ENCODE results near the gene AP3M1. TPM values are rescaled to one million over a fixed set of nuclear protein-coding genes. Genes with fewer than 3 reads are reported as not detected.

The AP3M1 gene
- total RNA-seq, 1 experiment from 2014 or later: 52.9 TPM

GRCh38 chr10:74186678-74187077, 36.0 kb upstream of the AP3M1 start:
- Histone ChIP-seq H3K36me3 (ENCODE audit: insufficient read depth, low read length) (no peaks in the 10 kb centered on the region), H3K27me3 (ENCODE audit: low read length) (no peaks in the 10 kb centered on the region), H3K9me2 (replicated peaks; ENCODE audit: insufficient read depth, low read length) (no peaks in the 10 kb centered on the region), H3K9me3 (ENCODE audit: low read length) (no peaks in the 10 kb centered on the region), H3K9ac (ENCODE audit: low read length) (no peak overlapping the region), H4K20me1 (ENCODE audit: insufficient read depth, low read depth, low read length) (no peaks in the 10 kb centered on the region), H3K4me1 (ENCODE audit: low read length) (peaks cover 39% of the 10 kb centered on the region), H2AFZ (ENCODE audit: low read length) (no peak overlapping the region), H3K79me2 (ENCODE audit: low read length) (peaks cover 96% of the 10 kb centered on the region), H3K4me2 (ENCODE audit: low read depth, low read length, poor library complexity, severe bottlenecking) (peak overlapping the region; percentile 3), H3K27ac (ENCODE audit: low read length) (no peak overlapping the region; the same call in 1 of the 2 replicates), H3K4me3 (ENCODE audit: low read length) (no peak overlapping the region)
- DNase-seq: no peak

GRCh38 chr10:74179111-74179710, 28.6 kb upstream of the AP3M1 start:
- Histone ChIP-seq H3K27ac (ENCODE audit: low read length) (no peak overlapping the region), H3K4me3 (ENCODE audit: low read length) (0 out of 2 replicates have a peak overlapping the region, but pooled peaks have one; percentile 56), H3K79me2 (ENCODE audit: low read length) (peaks cover 72% of the 10 kb centered on the region), H3K9ac (ENCODE audit: low read length) (no peak overlapping the region), H3K36me3 (ENCODE audit: insufficient read depth, low read length) (no peaks in the 10 kb centered on the region), H4K20me1 (ENCODE audit: insufficient read depth, low read depth, low read length) (no peaks in the 10 kb centered on the region), H3K27me3 (ENCODE audit: low read length) (no peaks in the 10 kb centered on the region), H3K9me2 (replicated peaks; ENCODE audit: insufficient read depth, low read length) (no peaks in the 10 kb centered on the region), H3K9me3 (ENCODE audit: low read length) (no peaks in the 10 kb centered on the region), H3K4me2 (ENCODE audit: low read depth, low read length, poor library complexity, severe bottlenecking) (peak overlapping the region; percentile 79), H2AFZ (ENCODE audit: low read length) (no peak overlapping the region), H3K4me1 (ENCODE audit: low read length) (peaks cover 38% of the 10 kb centered on the region)
- no peak for DNase-seq

DNA sequence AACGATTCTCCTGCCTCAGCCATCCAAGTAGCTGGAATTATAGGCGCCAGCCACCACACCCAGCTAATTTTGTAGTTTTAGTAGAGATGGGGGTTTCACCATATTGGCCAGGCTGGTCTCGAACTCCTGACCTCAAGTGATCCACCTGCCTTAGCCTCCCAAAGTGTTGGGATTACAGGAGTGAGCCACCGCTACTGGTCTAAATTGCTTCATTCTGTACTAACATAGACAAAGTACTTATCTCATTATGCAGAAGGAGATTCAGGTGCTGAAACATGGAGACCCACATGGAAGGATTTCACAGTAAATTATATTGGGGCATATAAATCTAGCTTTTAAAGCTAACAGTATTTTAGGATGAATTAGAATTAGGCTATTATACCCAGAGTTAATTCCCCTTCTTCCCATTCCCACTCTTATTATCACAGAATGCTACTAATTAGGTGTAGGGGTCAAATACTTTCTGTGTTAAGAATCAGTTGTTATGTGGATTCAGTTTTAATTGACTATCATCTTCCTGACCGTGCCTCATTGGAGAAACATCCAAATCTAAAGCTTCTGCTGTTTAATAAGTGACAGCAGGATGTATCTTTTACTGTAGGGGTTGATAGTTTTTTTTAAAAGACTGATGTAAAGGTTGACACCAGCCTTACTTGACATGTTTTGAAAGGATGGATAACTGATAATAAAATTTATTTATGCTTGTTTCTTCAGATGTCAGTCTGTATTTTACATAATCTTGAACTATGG, 27.6 kb upstream of the AP3M1 start:
- H3K36me3 ChIP-seq (ENCODE audit: insufficient read depth, low read length): no peaks in the 10 kb centered on the region
- no peak overlapping the region for H2AFZ ChIP-seq (ENCODE audit: low read length)
- peak overlapping the region; percentile 5; the same call in 1 of the 2 replicates for H3K9ac ChIP-seq (ENCODE audit: low read length)
- peaks cover 63% of the 10 kb centered on the region for H3K79me2 ChIP-seq (ENCODE audit: low read length)
- peaks cover 38% of the 10 kb centered on the region for H3K4me1 ChIP-seq (ENCODE audit: low read length)
- no peaks in the 10 kb centered on the region for H3K9me2 ChIP-seq (replicated peaks; ENCODE audit: insufficient read depth, low read length)
- no peak for DNase-seq
- H3K9me3 ChIP-seq (ENCODE audit: low read length): no peaks in the 10 kb centered on the region
- peak overlapping the region; percentile 56 for H3K4me3 ChIP-seq (ENCODE audit: low read length)
- H4K20me1 ChIP-seq (ENCODE audit: insufficient read depth, low read depth, low read length): no peaks in the 10 kb centered on the region
- peak overlapping the region; percentile 79 for H3K4me2 ChIP-seq (ENCODE audit: low read depth, low read length, poor library complexity, severe bottlenecking)
- no peak overlapping the region for H3K27ac ChIP-seq (ENCODE audit: low read length)
- no peaks in the 10 kb centered on the region for H3K27me3 ChIP-seq (ENCODE audit: low read length)

GRCh38 chr10:74177140-74177677, 26.6 kb upstream of the AP3M1 start:
- peak; percentile 72 for DNase-seq
- Histone ChIP-seq H4K20me1 (ENCODE audit: insufficient read depth, low read depth, low read length) (no peaks in the 10 kb centered on the region), H2AFZ (ENCODE audit: low read length) (peak overlapping the region; percentile 62; the same call in 1 of the 2 replicates), H3K9me3 (ENCODE audit: low read length) (no peaks in the 10 kb centered on the region), H3K9me2 (replicated peaks; ENCODE audit: insufficient read depth, low read length) (no peaks in the 10 kb centered on the region), H3K36me3 (ENCODE audit: insufficient read depth, low read length) (no peaks in the 10 kb centered on the region), H3K79me2 (ENCODE audit: low read length) (peaks cover 53% of the 10 kb centered on the region), H3K4me2 (ENCODE audit: low read depth, low read length, poor library complexity, severe bottlenecking) (peak overlapping the region; percentile 79), H3K4me1 (ENCODE audit: low read length) (peaks cover 38% of the 10 kb centered on the region), H3K4me3 (ENCODE audit: low read length) (peak overlapping the region; percentile 96), H3K9ac (ENCODE audit: low read length) (peak overlapping the region; percentile 95), H3K27ac (ENCODE audit: low read length) (peak overlapping the region; percentile 71), H3K27me3 (ENCODE audit: low read length) (no peaks in the 10 kb centered on the region)

DNA sequence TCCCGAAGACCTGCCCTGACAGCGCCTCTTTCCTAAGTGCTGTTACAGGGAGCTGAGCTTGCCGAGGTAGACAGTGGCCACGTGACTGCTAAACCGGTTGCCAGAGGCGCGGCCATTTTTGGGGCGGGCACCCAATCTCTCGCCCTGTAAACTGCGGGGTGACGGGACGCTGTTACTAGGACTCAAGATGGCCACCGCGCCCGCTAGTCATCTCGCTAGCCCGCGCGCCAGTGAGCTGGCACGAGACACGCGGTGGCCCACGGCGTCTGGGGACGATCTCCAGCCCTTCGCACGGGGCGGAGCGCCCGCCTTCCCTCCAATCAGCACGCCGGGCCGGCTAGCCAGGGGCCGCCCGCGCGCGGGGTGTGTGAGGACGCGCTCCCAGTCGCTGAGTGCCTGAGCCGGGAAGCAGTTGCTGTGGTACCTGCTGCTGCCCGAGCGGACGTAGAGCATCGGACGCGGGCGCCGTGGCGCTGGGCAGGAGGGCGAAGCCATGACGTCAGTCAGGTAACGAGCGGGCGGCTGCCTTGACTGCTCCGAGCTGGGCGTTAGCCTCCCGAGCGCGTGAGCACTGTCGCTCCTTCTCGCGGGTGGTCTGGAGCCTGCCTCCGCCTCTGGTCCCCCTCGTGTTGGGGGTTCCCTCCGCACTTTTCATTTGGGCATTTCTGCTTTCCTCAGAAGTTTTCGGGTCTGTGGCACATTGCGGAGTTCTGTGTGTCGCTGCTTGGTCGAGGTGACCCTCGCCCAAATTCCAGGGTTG, 25.9 kb upstream of the AP3M1 start:
- Histone ChIP-seq H3K36me3 (ENCODE audit: insufficient read depth, low read length) (no peaks in the 10 kb centered on the region), H3K9ac (ENCODE audit: low read length) (peak overlapping the region; percentile 95), H2AFZ (ENCODE audit: low read length) (peak overlapping the region; percentile 84), H3K27ac (ENCODE audit: low read length) (peak overlapping the region; percentile 71), H3K27me3 (ENCODE audit: low read length) (no peaks in the 10 kb centered on the region), H4K20me1 (ENCODE audit: insufficient read depth, low read depth, low read length) (no peaks in the 10 kb centered on the region), H3K4me3 (ENCODE audit: low read length) (peak overlapping the region; percentile 96), H3K79me2 (ENCODE audit: low read length) (peaks cover 47% of the 10 kb centered on the region), H3K9me2 (replicated peaks; ENCODE audit: insufficient read depth, low read length) (no peaks in the 10 kb centered on the region), H3K4me1 (ENCODE audit: low read length) (peaks cover 40% of the 10 kb centered on the region), H3K9me3 (ENCODE audit: low read length) (no peaks in the 10 kb centered on the region), H3K4me2 (ENCODE audit: low read depth, low read length, poor library complexity, severe bottlenecking) (peak overlapping the region; percentile 79)
- peak; percentile 99 for DNase-seq

GRCh38 chr10:74175510-74176379, 25.1 kb upstream of the AP3M1 start:
- H3K27ac ChIP-seq (ENCODE audit: low read length): peak overlapping the region; percentile 71
- no peaks in the 10 kb centered on the region for H3K9me3 ChIP-seq (ENCODE audit: low read length)
- no peak for DNase-seq
- H3K4me1 ChIP-seq (ENCODE audit: low read length): peaks cover 41% of the 10 kb centered on the region
- peaks cover 39% of the 10 kb centered on the region for H3K79me2 ChIP-seq (ENCODE audit: low read length)
- H3K36me3 ChIP-seq (ENCODE audit: insufficient read depth, low read length): no peaks in the 10 kb centered on the region
- no peaks in the 10 kb centered on the region for H3K27me3 ChIP-seq (ENCODE audit: low read length)
- H3K9me2 ChIP-seq (replicated peaks; ENCODE audit: insufficient read depth, low read length): no peaks in the 10 kb centered on the region
- H4K20me1 ChIP-seq (ENCODE audit: insufficient read depth, low read depth, low read length): no peaks in the 10 kb centered on the region
- peak overlapping the region; percentile 95 for H3K9ac ChIP-seq (ENCODE audit: low read length)
- H2AFZ ChIP-seq (ENCODE audit: low read length): peak overlapping the region; percentile 84
- H3K4me3 ChIP-seq (ENCODE audit: low read length): peak overlapping the region; percentile 96
- peak overlapping the region; percentile 79 for H3K4me2 ChIP-seq (ENCODE audit: low read depth, low read length, poor library complexity, severe bottlenecking)

- Histone ChIP-seq H3K9ac (ENCODE audit: low read length) (no peak overlapping the region), H3K4me1 (ENCODE audit: low read length) (peaks cover 38% of the 10 kb centered on the region), H3K27me3 (ENCODE audit: low read length) (no peaks in the 10 kb centered on the region), H2AFZ (ENCODE audit: low read length) (no peak overlapping the region), H3K4me2 (ENCODE audit: low read depth, low read length, poor library complexity, severe bottlenecking) (no peak overlapping the region), H3K9me3 (ENCODE audit: low read length) (no peaks in the 10 kb centered on the region), H3K9me2 (replicated peaks; ENCODE audit: insufficient read depth, low read length) (no peaks in the 10 kb centered on the region), H4K20me1 (ENCODE audit: insufficient read depth, low read depth, low read length) (no peaks in the 10 kb centered on the region), H3K79me2 (ENCODE audit: low read length) (peaks cover 28% of the 10 kb centered on the region), H3K36me3 (ENCODE audit: insufficient read depth, low read length) (no peaks in the 10 kb centered on the region), H3K27ac (ENCODE audit: low read length) (no peak overlapping the region), H3K4me3 (ENCODE audit: low read length) (no peak overlapping the region)
- no peak for DNase-seq
Observed at GRCh38 chr10:74174521-74174920, 23.9 kb upstream of the AP3M1 start.

Data from Karpas-422 (cell line).